H9 (cell line): ENCODE results near the gene GYG1. TPM values are rescaled to one million over a fixed set of nuclear protein-coding genes. Genes with fewer than 3 reads are reported as not detected.

Source experiments
- DNase-seq: peaks from one replicate; pipeline ENCODE4 v3.0.0-alpha.2; 2017
- H2AFZ ChIP-seq: one replicate; pipeline ENCODE4 v1.6.1; 2013; ENCODE audit warnings: mild to moderate bottlenecking, low read length, control low read depth, moderate library complexity
- H2AK5ac ChIP-seq: 2 replicates; pipeline ENCODE4 v1.6.1; 2013; ENCODE audit warnings: low read length, control low read depth, mixed read lengths; ENCODE audit not compliant: insufficient read length
- H2BK120ac ChIP-seq: one replicate; pipeline ENCODE4 v1.6.1; 2013; ENCODE audit warnings: low read depth, mild to moderate bottlenecking, low read length, control low read depth, inconsistent platforms; ENCODE audit not compliant: poor library complexity, severe bottlenecking
- H2BK12ac ChIP-seq: 2 replicates; pipeline ENCODE4 v1.6.1; 2013; ENCODE audit warnings: low read length, control low read depth, mixed read lengths, low read depth; ENCODE audit not compliant: insufficient read length
- H2BK15ac ChIP-seq: 2 replicates; pipeline ENCODE4 v1.6.1; 2013; ENCODE audit warnings: low read depth, low read length, control low read depth
- H2BK20ac ChIP-seq: one replicate; pipeline ENCODE4 v1.6.1; 2013; ENCODE audit warnings: low read depth, mild to moderate bottlenecking, low read length, control low read depth, inconsistent platforms; ENCODE audit not compliant: poor library complexity, severe bottlenecking
- H2BK5ac ChIP-seq: 2 replicates; pipeline ENCODE4 v1.6.1; 2013; ENCODE audit warnings: low read length, control low read depth, mixed read lengths; ENCODE audit not compliant: insufficient read length
- H3K14ac ChIP-seq: 2 replicates; pipeline ENCODE4 v1.6.1; 2013; ENCODE audit warnings: low read length, control low read depth; ENCODE audit not compliant: insufficient read depth
- H3K18ac ChIP-seq: 2 replicates; pipeline ENCODE4 v1.6.1; 2013; ENCODE audit warnings: low read depth, mild to moderate bottlenecking, mixed read lengths, low read length, control low read depth; ENCODE audit not compliant: insufficient read length
- H3K23ac ChIP-seq: 2 replicates; pipeline ENCODE4 v1.6.1; 2013; ENCODE audit warnings: low read length, control low read depth, mixed read lengths, low read depth; ENCODE audit not compliant: insufficient read length
- H3K23me2 ChIP-seq: 2 replicates; pipeline ENCODE4 v1.6.1; 2013; ENCODE audit warnings: low read depth, mild to moderate bottlenecking, mixed read lengths, low read length, control low read depth; ENCODE audit not compliant: insufficient read length, poor library complexity, severe bottlenecking
- H3K27ac ChIP-seq: 2 replicates; pipeline ENCODE4 v1.5.1; 2013; ENCODE audit warnings: low read length, control low read depth, mixed read lengths, low read depth; ENCODE audit not compliant: insufficient read length
- H3K27me3 ChIP-seq: 2 replicates; pipeline ENCODE4 v1.6.1; 2013; ENCODE audit warnings: low read length, control low read depth, inconsistent platforms; ENCODE audit not compliant: insufficient read depth
- H3K4ac ChIP-seq: 2 replicates; pipeline ENCODE4 v1.6.1; 2013; ENCODE audit warnings: low read depth, mild to moderate bottlenecking, control low read depth, inconsistent platforms, low read length, moderate library complexity
- H3K4me1 ChIP-seq: 2 replicates; pipeline ENCODE4 v1.6.1; 2013; ENCODE audit warnings: low read length, control low read depth, inconsistent platforms; ENCODE audit not compliant: insufficient read depth
- H3K4me2 ChIP-seq: 2 replicates; pipeline ENCODE4 v1.6.1; 2013; ENCODE audit warnings: low read length, control low read depth, mixed read lengths; ENCODE audit not compliant: insufficient read length, insufficient read depth
- H3K56ac ChIP-seq: 2 replicates; pipeline ENCODE4 v1.6.1; 2013; ENCODE audit warnings: low read depth, mild to moderate bottlenecking, mixed read lengths, low read length, control low read depth; ENCODE audit not compliant: insufficient read length
- H3K79me1 ChIP-seq: 2 replicates; pipeline ENCODE4 v1.6.1; 2013; ENCODE audit warnings: low read depth, mild to moderate bottlenecking, moderate library complexity, low read length, control low read depth, inconsistent platforms; ENCODE audit not compliant: insufficient read depth, poor library complexity, severe bottlenecking
- H3K79me2 ChIP-seq: 2 replicates; pipeline ENCODE4 v1.6.1; 2013; ENCODE audit warnings: low read length, control low read depth, inconsistent platforms; ENCODE audit not compliant: insufficient read depth
- H3K9ac ChIP-seq: 2 replicates; pipeline ENCODE4 v1.6.1; 2013; ENCODE audit warnings: low read length, control low read depth, mixed read lengths; ENCODE audit not compliant: insufficient read length; ENCODE audit errors: extremely low read depth
- H3K9me3 ChIP-seq: one replicate; pipeline ENCODE4 v1.6.1; 2013; ENCODE audit warnings: low read depth, low read length, inconsistent platforms; ENCODE audit not compliant: control insufficient read depth
- H3T11ph ChIP-seq: one replicate; pipeline ENCODE4 v1.6.1; 2013; ENCODE audit warnings: mild to moderate bottlenecking, low read length, control low read depth, inconsistent platforms
- H4K20me1 ChIP-seq: one replicate; pipeline ENCODE4 v1.6.1; 2013; ENCODE audit not compliant: control insufficient read depth, insufficient read length, insufficient read depth
- H4K5ac ChIP-seq: 2 replicates; pipeline ENCODE4 v1.6.1; 2013; ENCODE audit warnings: low read depth, mild to moderate bottlenecking, mixed read lengths, low read length, control low read depth; ENCODE audit not compliant: insufficient read length
- H4K8ac ChIP-seq: replicated peaks from 2 replicates; pipeline ENCODE4 v1.6.1; 2013; ENCODE audit warnings: low read length, control low read depth, mixed read lengths, low read depth; ENCODE audit not compliant: insufficient read length
- H4K91ac ChIP-seq: 2 replicates; pipeline ENCODE4 v1.6.1; 2013; ENCODE audit warnings: low read depth, mild to moderate bottlenecking, moderate library complexity, mixed read lengths, low read length, control low read depth; ENCODE audit not compliant: insufficient read length
- H3K27ac Mint-ChIP-seq, 3 experiments: 2 replicates in 2 of 3; 3 replicates in 1 of 3; pipeline ENCODE4 v1.8.0; 2020 to 2021; ENCODE audit warnings: mixed read lengths in 3 of 3, mild to moderate bottlenecking in 1 of 3, moderate library complexity in 1 of 3
- H3K27me3 Mint-ChIP-seq: 2 replicates; pipeline ENCODE4 v1.8.0; 2021; ENCODE audit warnings: low read depth, mild to moderate bottlenecking, moderate library complexity, mixed read lengths
- H3K36me3 Mint-ChIP-seq, 3 experiments: 2 replicates in 2 of 3; 3 replicates in 1 of 3; pipeline ENCODE4 v1.8.0; 2020 to 2021; ENCODE audit warnings: low read depth in 3 of 3, mixed read lengths in 3 of 3; ENCODE audit not compliant: insufficient read depth in 1 of 3
- H3K4me1 Mint-ChIP-seq, 2 experiments: 2 replicates each; pipeline ENCODE4 v1.8.0; 2020; ENCODE audit warnings: mixed read lengths in 2 of 2
- H3K4me3 Mint-ChIP-seq, 2 experiments: 2 replicates in 1 of 2; 3 replicates in 1 of 2; pipeline ENCODE4 v1.8.0; 2020 to 2021; ENCODE audit warnings: mild to moderate bottlenecking in 2 of 2, mixed read lengths in 2 of 2, moderate library complexity in 1 of 2
- H3K9me3 Mint-ChIP-seq, 2 experiments: 2 replicates in 1 of 2; 3 replicates in 1 of 2; pipeline ENCODE4 v1.8.0; 2020; ENCODE audit warnings: mild to moderate bottlenecking in 2 of 2, mixed read lengths in 2 of 2, moderate library complexity in 1 of 2
- CTCF ChIP-seq: fragments of 200-600 bp; sonication (generic); conservative IDR thresholded peaks from 3 replicates; pipeline ENCODE4 v1.8.0; 2021; ENCODE audit warnings: antibody characterized with exemption, mild to moderate bottlenecking
- WGBS: extraction: QIAGEN DNeasy Blood & Tissue Kit; methylation state at CpG from one replicate; pipeline ENCODE4 v1.1.7; 2013; ENCODE audit warnings: missing lambda C conversion rate, low lambda C conversion rate, mixed read lengths; ENCODE audit not compliant: insufficient read length; ENCODE audit errors: extremely low coverage; 5-methylcytosine and 5-hydroxymethylcytosine counted together
- total RNA-seq: library from RNA; stranded (reverse); gene quantifications from 2 replicates; pipeline ENCODE4 v1.2.1, GENCODE V29; 2021

GYG1 gene
- total RNA-seq, 1 experiment from 2014 or later, result 31.5 TPM

GRCh38 chr3:148948913-148949657 is 42.3 kb upstream of the GYG1 start:
- Histone ChIP-seq H3K23me2 (no peaks in the 10 kb centered on the region), H2AFZ (peak overlapping the region; percentile 42), H4K8ac (no peak overlapping the region), H2BK12ac (no peak overlapping the region), H3K4ac (no peak overlapping the region), H4K5ac (no peak overlapping the region), H3K56ac (no peak overlapping the region), H2BK120ac (no peak overlapping the region), H3K14ac (no peak overlapping the region), H3K4me1 (no peaks in the 10 kb centered on the region), H3T11ph (no peak overlapping the region), H4K20me1 (no peaks in the 10 kb centered on the region), H3K27me3 (no peaks in the 10 kb centered on the region), H3K27ac (no peak overlapping the region), H3K4me2 (no peak overlapping the region), H3K79me2 (no peaks in the 10 kb centered on the region), H2BK15ac (no peak overlapping the region), H2BK5ac (no peak overlapping the region), H3K18ac (no peak overlapping the region), H3K79me1 (no peaks in the 10 kb centered on the region), H2BK20ac (no peak overlapping the region), H4K91ac (no peak overlapping the region), H2AK5ac (no peak overlapping the region), H3K9me3 (no peaks in the 10 kb centered on the region), H3K9ac (no peak overlapping the region), H3K23ac (no peak overlapping the region)
- Mint-ChIP-seq H3K36me3 (no peaks in the 10 kb centered on the region), H3K4me3 (no peak overlapping the region), H3K27ac (no peak overlapping the region; a peak in 1 of 7 replicates), H3K9me3 (no peaks in the 10 kb centered on the region), H3K27me3 (no peaks in the 10 kb centered on the region), H3K4me1 (no peaks in the 10 kb centered on the region)
- WGBS, result no CpG with 5 or more reads among the region's 8 CpGs
- no peak for TF ChIP-seq CTCF
- DNase-seq, result no peak
